ENCODE results near the gene INTS7. TPM values are rescaled to one million over a fixed set of nuclear protein-coding genes. Genes with fewer than 3 reads are reported as not detected.

The INTS7 gene
- total and polyA plus RNA-seq, 2 of the 4 experiments (the other 2 are of a cell fraction): 8.3 to 24.9 TPM

GRCh38 chr1:212010004-212010403 lies 25.4 kb downstream of the INTS7 start:
- CTCF ChIA-PET: interaction anchor here (0.7 to 1.5 kb wide), 3 partner anchors 23 to 330 kb away, joined by 3 to 9 read pairs (median 3); partner anchors contain the start of genes DTL and INTS7
- H3K27ac ChIP-seq (ENCODE audit: insufficient read depth, low read length): no peak overlapping the region
- H2AK9ac ChIP-seq (replicated peaks; ENCODE audit: low read depth, low read length, poor library complexity): no peak overlapping the region
- no peak overlapping the region for H3K14ac ChIP-seq (replicated peaks; ENCODE audit: low read depth, low read length)
- no peak overlapping the region for H3K18ac ChIP-seq (ENCODE audit: low read depth, low read length)
- H4K5ac ChIP-seq (ENCODE audit: low read depth, low read length): no peak overlapping the region
- TF ChIP-seq FOS (IDR thresholded peaks at IDR 0.05; ENCODE audit: low read depth, low read length) (no peak), MAZ (IDR thresholded peaks at IDR 0.05; ENCODE audit: borderline replicate concordance, low read depth, low read length) (no peak), USF2 (IDR thresholded peaks at IDR 0.05; ENCODE audit: low read depth, low read length) (no peak), CEBPB (IDR thresholded peaks at IDR 0.05; ENCODE audit: low read depth, low read length) (peak; percentile 85), MXI1 (IDR thresholded peaks at IDR 0.05; ENCODE audit: borderline replicate concordance, low read depth, low read length) (no peak)
- peaks cover 2 to 5% of the 10 kb centered on the region in 2 experiments; a peak in 2 of 4 replicates for H3K79me1 ChIP-seq (ENCODE audit: low read depth in 1 of 2, low read length in 2 of 2)
- H3K36me3 ChIP-seq (ENCODE audit: control insufficient read depth, insufficient read depth, low read length): peaks cover 3% of the 10 kb centered on the region; the same call in 1 of the 2 replicates
- H3K4me2 ChIP-seq (ENCODE audit: low read depth, low read length): no peak overlapping the region
- no peaks in the 10 kb centered on the region for H3K9me3 ChIP-seq (ENCODE audit: control insufficient read depth, insufficient read depth, low read length)
- intact Hi-C loops (cut with micrococcal nuclease): loop anchor here (5.0 kb wide), 1 partner anchor 313 kb away; no protein-coding TSS in a partner anchor
- H4K91ac ChIP-seq (ENCODE audit: insufficient read depth, low read depth, low read length): no peak overlapping the region
- H3K23ac ChIP-seq (ENCODE audit: low read depth, low read length): no peak overlapping the region
- no peak overlapping the region for H3K4ac ChIP-seq (ENCODE audit: low read depth, low read length)
- no CpG with 5 or more reads among the region's 3 CpGs for WGBS, 2 experiments (ENCODE audit: extremely low coverage in 2 of 2, insufficient read length in 1 of 2)
- no peak overlapping the region for H3K4me3 ChIP-seq (ENCODE audit: insufficient read depth, low read depth, low read length)
- no peak overlapping the region for H3K9ac ChIP-seq (ENCODE audit: low read depth, low read length)
- no peak overlapping the region for H2AK5ac ChIP-seq (ENCODE audit: low read depth, low read length)
- H4K8ac ChIP-seq (ENCODE audit: low read depth in 2 of 2, low read length in 2 of 2): no peak overlapping the region
- BruUV-seq (replicated peaks): no TSS peak
- no peak overlapping the region for H2BK15ac ChIP-seq (ENCODE audit: low read depth, low read length)
- no peak overlapping the region for H3K56ac ChIP-seq (ENCODE audit: extremely low read depth, insufficient read depth, low read length)
- dilution Hi-C loops (cut with HindIII; ENCODE audit: low sequenced_read_pairs, unreplicated experiment): no loop called here
- peak; percentile 58 for DNase-seq
- no peak overlapping the region for H2BK5ac ChIP-seq (ENCODE audit: low read depth, low read length, poor library complexity, severe bottlenecking)
- in situ Hi-C loops (cut with MboI; ENCODE audit: low sequenced_read_pairs): no loop called here
- ATAC-seq (ENCODE audit: low read depth): peak; percentile 39; the same call in 1 of the 2 replicates
- H2AFZ ChIP-seq (replicated peaks; ENCODE audit: low read length, poor library complexity): no peak overlapping the region
- no peaks in the 10 kb centered on the region for H4K20me1 ChIP-seq (ENCODE audit: insufficient read depth, low read length)
- H2BK120ac ChIP-seq (ENCODE audit: low read depth, low read length): no peak overlapping the region
- POLR2A ChIA-PET (ENCODE audit: unreplicated experiment): no interaction called here
- H3K27me3 ChIP-seq (ENCODE audit: control insufficient read depth, insufficient read depth, low read length): no peaks in the 10 kb centered on the region
- no peak overlapping the region for H2BK20ac ChIP-seq (ENCODE audit: low read depth, low read length)
- H3K9me1 ChIP-seq (ENCODE audit: insufficient read depth, low read length): peaks cover 3% of the 10 kb centered on the region; the same call in 1 of the 2 replicates
- peaks cover 1% of the 10 kb centered on the region for H3K4me1 ChIP-seq (ENCODE audit: control insufficient read depth, insufficient read depth, low read length)

All from IMR-90 (cell line).